H1 (cell line): ENCODE results near the gene TMEM273. TPM values are rescaled to one million over a fixed set of nuclear protein-coding genes. Genes with fewer than 3 reads are reported as not detected.

ENCODE experiments used
- CTCF ChIA-PET: fragments of 300-600 bp; sonication (Branson Sonifier 250); formaldehyde crosslinking; loops from one replicate; lab custom pipeline; 2021; ENCODE audit not compliant: partially characterized antibody; lab: Charles Lee
- POLR2A ChIA-PET: fragments of 300-600 bp; sonication (Branson Sonifier 250); formaldehyde crosslinking; loops from one replicate; lab custom pipeline; 2021; ENCODE audit warnings: inconsistent platforms; ENCODE audit not compliant: partially characterized antibody; lab: Charles Lee
- DNase-seq, 2 experiments: peaks; one replicate each; pipeline versions ENCODE4 v3.0.0 to v3.0.0-alpha.2; 2010 to 2022; ENCODE audit warnings: low spot score in 2 of 2, low read depth in 1 of 2, mixed read lengths in 1 of 2
- FAIRE-seq: peaks from 2 replicates; lab custom pipeline; 2011; peaks lifted over from hg19 to GRCh38; lab: Jason Lieb, UNC
- H2AFZ ChIP-seq: 2 replicates; pipeline ENCODE4 v1.8.1; 2012; ENCODE audit warnings: low read length, inconsistent platforms
- H2AK5ac ChIP-seq: 2 replicates; pipeline ENCODE4 v1.6.1; 2013; ENCODE audit warnings: low read depth, low read length
- H2BK120ac ChIP-seq: replicated peaks from 2 replicates; pipeline ENCODE3; 2013; ENCODE audit warnings: low read depth, low read length, inconsistent platforms
- H2BK12ac ChIP-seq: 2 replicates; pipeline ENCODE4 v1.6.1; 2013; ENCODE audit warnings: low read depth, low read length
- H2BK15ac ChIP-seq: 2 replicates; pipeline ENCODE4 v1.6.1; 2013; ENCODE audit warnings: low read length
- H2BK20ac ChIP-seq: 2 replicates; pipeline ENCODE4 v1.6.1; 2013; ENCODE audit warnings: low read length
- H2BK5ac ChIP-seq: 2 replicates; pipeline ENCODE4 v1.6.1; 2013; ENCODE audit warnings: low read depth, low read length
- H3K14ac ChIP-seq: 2 replicates; pipeline ENCODE4 v1.6.1; 2013; ENCODE audit warnings: inconsistent platforms; ENCODE audit not compliant: insufficient read length
- H3K18ac ChIP-seq: 2 replicates; pipeline ENCODE4 v1.6.1; 2013; ENCODE audit warnings: low read length; ENCODE audit errors: extremely low read depth
- H3K23ac ChIP-seq: 2 replicates; pipeline ENCODE4 v1.6.1; 2013; ENCODE audit warnings: inconsistent platforms; ENCODE audit not compliant: insufficient read length
- H3K23me2 ChIP-seq: 2 replicates; pipeline ENCODE4 v1.6.1; 2013; ENCODE audit warnings: low read depth, low read length
- H3K27ac ChIP-seq: 2 replicates; pipeline ENCODE4 v1.6.1; 2011; ENCODE audit warnings: low read depth, low read length, inconsistent platforms
- H3K27me3 ChIP-seq, 4 experiments: replicated peaks in 1 of 4; 1 replicate in 1 of 4; 2 replicates in 3 of 4; pipeline versions ENCODE4 v1.6.1 to v1.8.1; 2011 to 2013; ENCODE audit warnings: low read length in 3 of 4, mild to moderate bottlenecking in 3 of 4, inconsistent platforms in 2 of 4, mixed read lengths in 2 of 4, moderate library complexity in 1 of 4; ENCODE audit not compliant: control insufficient read depth in 3 of 4, insufficient read depth in 3 of 4; ENCODE audit errors: extremely low read depth in 1 of 4
- H3K36me3 ChIP-seq, 4 experiments: 2 replicates each; pipeline versions ENCODE4 v1.6.1 to v1.8.1; 2011 to 2013; ENCODE audit warnings: mild to moderate bottlenecking in 4 of 4, low read length in 3 of 4, moderate library complexity in 2 of 4, control low read depth in 1 of 4, inconsistent platforms in 1 of 4; ENCODE audit not compliant: insufficient read depth in 4 of 4, control insufficient read depth in 2 of 4
- H3K4ac ChIP-seq: replicated peaks from 2 replicates; pipeline ENCODE3; 2013; ENCODE audit warnings: low read length, low read depth, mixed read lengths, inconsistent platforms; ENCODE audit not compliant: insufficient read length
- H3K4me1 ChIP-seq, 4 experiments: replicated peaks in 1 of 4; 1 replicate in 1 of 4; 2 replicates in 3 of 4; pipeline versions ENCODE4 v1.6.1 to v1.8.1; 2011 to 2013; ENCODE audit warnings: low read length in 3 of 4, inconsistent platforms in 2 of 4, mixed read lengths in 1 of 4; ENCODE audit not compliant: insufficient read depth in 4 of 4, control insufficient read depth in 3 of 4
- H3K4me2 ChIP-seq, 2 experiments: 2 replicates each; pipeline versions ENCODE4 v1.6.1 to v1.8.1; 2011 to 2013; ENCODE audit warnings: low read depth in 2 of 2, low read length in 2 of 2, control low read depth in 1 of 2, inconsistent platforms in 1 of 2, mild to moderate bottlenecking in 1 of 2; ENCODE audit not compliant: insufficient read depth in 1 of 2
- H3K4me3 ChIP-seq, 4 experiments: fragments of 200-600, 300-600 bp in 1 of 4; sonication (generic), shearing (Covaris generic), sonication (Bioruptor Twin) in 1 of 4; 2 replicates each; pipeline versions ENCODE4 v1.5.1 to v1.8.1; 2011 to 2016; ENCODE audit warnings: low read length in 4 of 4, low read depth in 3 of 4, control low read depth in 2 of 4, inconsistent platforms in 2 of 4, mild to moderate bottlenecking in 2 of 4, mixed read lengths in 1 of 4, moderate library complexity in 1 of 4; ENCODE audit not compliant: insufficient read depth in 2 of 4; ENCODE audit errors: extremely low read depth in 1 of 4
- H3K56ac ChIP-seq: replicated peaks from 2 replicates; pipeline ENCODE3; 2013; ENCODE audit warnings: low read depth, mild to moderate bottlenecking, mixed read lengths, low read length, inconsistent platforms; ENCODE audit not compliant: insufficient read length
- H3K79me1 ChIP-seq: 2 replicates; pipeline ENCODE4 v1.6.1; 2013; ENCODE audit warnings: low read depth, low read length, control low read depth
- H3K79me2 ChIP-seq, 2 experiments: 2 replicates each; pipeline versions ENCODE4 v1.6.1 to v1.8.1; 2012 to 2013; ENCODE audit warnings: low read length in 2 of 2, mild to moderate bottlenecking in 2 of 2, inconsistent platforms in 1 of 2; ENCODE audit not compliant: insufficient read depth in 2 of 2, control insufficient read depth in 1 of 2
- H3K9ac ChIP-seq, 4 experiments: replicated peaks in 1 of 4; 1 replicate in 1 of 4; 2 replicates in 3 of 4; pipeline versions ENCODE4 v1.6.1 to v1.8.1; 2011 to 2013; ENCODE audit warnings: low read depth in 3 of 4, low read length in 3 of 4, control low read depth in 2 of 4, mild to moderate bottlenecking in 2 of 4, moderate library complexity in 2 of 4, inconsistent platforms in 1 of 4; ENCODE audit errors: extremely low read depth in 1 of 4
- H3K9me3 ChIP-seq, 2 experiments: 2 replicates each; pipeline versions ENCODE4 v1.6.1 to v1.8.1; 2012 to 2013; ENCODE audit warnings: mild to moderate bottlenecking in 2 of 2, moderate library complexity in 2 of 2, control low read depth in 1 of 2, inconsistent platforms in 1 of 2, low read depth in 1 of 2, low read length in 1 of 2, mixed read lengths in 1 of 2; ENCODE audit not compliant: insufficient read depth in 2 of 2
- H4K20me1 ChIP-seq, 2 experiments: replicated peaks in 1 of 2; 2 replicates each; pipeline versions ENCODE3 to v1.8.1; 2011 to 2013; ENCODE audit warnings: inconsistent platforms in 2 of 2, low read length in 2 of 2, mild to moderate bottlenecking in 1 of 2; ENCODE audit not compliant: insufficient read depth in 2 of 2, control insufficient read depth in 1 of 2
- H4K5ac ChIP-seq: 2 replicates; pipeline ENCODE4 v1.6.1; 2013; ENCODE audit warnings: low read length, low read depth, mixed read lengths, inconsistent platforms; ENCODE audit not compliant: insufficient read length
- H4K8ac ChIP-seq: 2 replicates; pipeline ENCODE4 v1.8.0; 2013; ENCODE audit warnings: mild to moderate bottlenecking, moderate library complexity, low read length, inconsistent platforms; ENCODE audit not compliant: insufficient read depth; ENCODE audit errors: extremely low read depth
- H4K91ac ChIP-seq: replicated peaks from 2 replicates; pipeline ENCODE3; 2013; ENCODE audit warnings: low read length, mixed read lengths, inconsistent platforms; ENCODE audit not compliant: insufficient read length
- GABPA ChIP-seq: IDR thresholded peaks from 2 replicates; pipeline ENCODE4 v1.6.1; 2011; ENCODE audit warnings: mild to moderate bottlenecking, low read length, moderate library complexity, borderline replicate concordance; ENCODE audit not compliant: insufficient read depth
- NRF1 ChIP-seq: IDR thresholded peaks from 2 replicates; pipeline ENCODE4 v1.6.1; 2011; ENCODE audit warnings: mild to moderate bottlenecking, low read depth, low read length, improper control_type of control experiment
- SUZ12 ChIP-seq: fragments of 200-600 bp; sonication (generic); IDR thresholded peaks from 2 replicates; pipeline ENCODE4 v1.6.1; 2012; ENCODE audit warnings: mild to moderate bottlenecking, inconsistent platforms, low read length, moderate library complexity, mixed read lengths
- WGBS, 2 experiments: shearing (Covaris generic) in 1 of 2; methylation state at CpG; one replicate each; pipeline versions ENCODE4 v1.1.6 to v1.1.7; 2013 to 2015; ENCODE audit warnings: low lambda C conversion rate in 2 of 2, mixed read lengths in 2 of 2, inconsistent platforms in 1 of 2, low coverage in 1 of 2, missing lambda C conversion rate in 1 of 2; ENCODE audit not compliant: insufficient replicate concordance in 2 of 2, insufficient coverage in 1 of 2, insufficient read length in 1 of 2; ENCODE audit errors: extremely low coverage in 1 of 2, missing lambda C conversion rate in 1 of 2; 5-methylcytosine and 5-hydroxymethylcytosine counted together
- polyA plus RNA-seq, 7 experiments: library from polyadenylated mRNA; depleted of rRNA in 3 of 7; stranded (reverse) in 5 of 7; unstranded in 2 of 7; fragments of >200 nt in 5 of 7; fragments of 200-250 nt in 2 of 7; gene quantifications; 1 replicate in 5 of 7; 2 replicates in 1 of 7; 4 replicates in 1 of 7; pipeline versions ENCODE4 v1.2.1 to v1.2.3, GENCODE V29; 2011 to 2013; ENCODE audit warnings: missing spikeins in 2 of 7, mixed read lengths in 2 of 7
- total RNA-seq: library from RNA; stranded (reverse); fragmentation: NEBNext Ultra II Directional; extraction: Animal tissue kit (Norgen Biotek cat#: 25700); gene quantifications from 2 replicates; pipeline ENCODE4 v1.2.1, GENCODE V29; 2021

TMEM273 gene
- total and polyA plus RNA-seq, 2 of the 8 experiments (the other 6 are each of a cell fraction or from before 2014, with no cell fraction given): not detected

GRCh38 chr10:49231086-49231820 is 43.1 kb upstream of the TMEM273 start:
- Histone ChIP-seq H2AFZ (no peak overlapping the region), H3K4me1 (no peaks in the 10 kb centered on the region), H3K4me2 (no peak overlapping the region), H3K27me3 (no peaks in the 10 kb centered on the region), H4K20me1 (no peaks in the 10 kb centered on the region), H3K18ac (no peak overlapping the region), H3K79me1 (no peaks in the 10 kb centered on the region), H3K23me2 (no peaks in the 10 kb centered on the region), H3K4ac (no peak overlapping the region), H2BK12ac (no peak overlapping the region), H3K79me2 (no peaks in the 10 kb centered on the region), H3K27ac (no peak overlapping the region), H3K4me3 (no peak overlapping the region), H4K8ac (no peak overlapping the region), H3K14ac (no peak overlapping the region), H4K91ac (no peak overlapping the region), H3K36me3 (no peaks in the 10 kb centered on the region), H4K5ac (no peak overlapping the region), H3K56ac (no peak overlapping the region), H2BK120ac (no peak overlapping the region), H2BK20ac (no peak overlapping the region), H2BK5ac (no peak overlapping the region), H3K23ac (no peak overlapping the region), H2AK5ac (no peak overlapping the region), H3K9me3 (no peaks in the 10 kb centered on the region), H3K9ac (no peak overlapping the region), H2BK15ac (no peak overlapping the region)
- POLR2A ChIA-PET: no interaction called here
- WGBS, 2 experiments: 79% methylated on average over 5 of the region's 5 CpGs; no CpG with 5 or more reads in 1 of the 2 experiments
- FAIRE-seq (no peak), DNase-seq (no peak)
- CTCF ChIA-PET: no interaction called here
- no peak for TF ChIP-seq GABPA
- no peak for TF ChIP-seq SUZ12
- no peak for TF ChIP-seq NRF1
